ENCODE data around the gene LITAFD.
"Not testable (repeated sequence)": the region's sequence is repeated elsewhere in the genome, so short reads cannot be mapped to it uniquely, and the experiment has no call there.

LITAFD gene

GRCh38 chr16:8873866-8874195 is 8.3 kb upstream of the LITAFD start:
- not testable (repeated sequence) for DNase-seq

- DNase-seq: no peak
These were observed 7.8 kb upstream of the LITAFD start for GRCh38 chr16:8874388-8874787.

- not testable (repeated sequence) for DNase-seq
These were observed 6.8 kb upstream of the LITAFD start for GRCh38 chr16:8875317-8875716.

- no peak for DNase-seq
These were observed 4.1 kb upstream of the LITAFD start for GRCh38 chr16:8877894-8878522.

GRCh38 chr16:8878523-8878911 is 3.6 kb upstream of the LITAFD start:
- DNase-seq: no peak

- DNase-seq: no peak
These were observed 1.2 kb upstream of the LITAFD start for GRCh38 chr16:8880839-8881510.

GRCh38 chr16:8882725-8883377 is 700 bp downstream of the LITAFD start:
- no peak for DNase-seq

- no peak for DNase-seq
These were observed 3.8 kb downstream of the LITAFD start for GRCh38 chr16:8885674-8886592.

- DNase-seq: no peak
These were observed 4.7 kb downstream of the LITAFD start for GRCh38 chr16:8886593-8887430.

- no peak for DNase-seq
These were observed 5.2 kb downstream of the LITAFD start for GRCh38 chr16:8887431-8887765.

- DNase-seq: no peak
These were observed 5.9 kb downstream of the LITAFD start for GRCh38 chr16:8887952-8888560.

GRCh38 chr16:8888951-8889892 is 7.1 kb downstream of the LITAFD start:
- DNase-seq: no peak

GRCh38 chr16:8889893-8890548 is 7.9 kb downstream of the LITAFD start:
- DNase-seq: no peak

GRCh38 chr16:8890549-8890921 is 8.4 kb downstream of the LITAFD start:
- no peak for DNase-seq

GRCh38 chr16:8892101-8892575 is 10.0 kb downstream of the LITAFD start:
- no peak for DNase-seq

GRCh38 chr16:8893426-8893825 is 11.3 kb downstream of the LITAFD start:
- DNase-seq: no peak

- no peak for DNase-seq
These were observed 12.0 kb downstream of the LITAFD start for GRCh38 chr16:8893976-8894690.

GRCh38 chr16:8894736-8895334 is 12.7 kb downstream of the LITAFD start:
- no peak for DNase-seq

GRCh38 chr16:8898660-8899318 is 16.6 kb downstream of the LITAFD start:
- no peak for DNase-seq

Data from KG1 (cell line).